ENCODE measurements around the gene CHGA.

CHGA gene

GRCh38 chr14:92959189-92959531 is 36.2 kb downstream of the CHGA start:
- Histone ChIP-seq H3K4me3 (ENCODE audit: low read length) (no peak overlapping the region), H3K4me2 (ENCODE audit: low read length) (no peak overlapping the region), H3K4me1 (ENCODE audit: control insufficient read depth, insufficient read depth, low read length) (peaks cover 28% of the 10 kb centered on the region), H3K27me3 (ENCODE audit: control insufficient read depth, insufficient read depth, low read length) (no peaks in the 10 kb centered on the region), H3K36me3 (ENCODE audit: insufficient read depth, low read length) (peaks cover 11% of the 10 kb centered on the region), H3K9ac (ENCODE audit: low read depth, low read length) (no peak overlapping the region), H3K9me3 (replicated peaks; ENCODE audit: low read length) (no peaks in the 10 kb centered on the region)

GRCh38 chr14:92959761-92960680 is 37.1 kb downstream of the CHGA start:
- Histone ChIP-seq H3K9ac (ENCODE audit: low read depth, low read length) (no peak overlapping the region), H3K9me3 (replicated peaks; ENCODE audit: low read length) (no peaks in the 10 kb centered on the region), H3K4me3 (ENCODE audit: low read length) (no peak overlapping the region), H3K4me2 (ENCODE audit: low read length) (no peak overlapping the region), H3K36me3 (ENCODE audit: insufficient read depth, low read length) (peaks cover 11% of the 10 kb centered on the region), H3K27me3 (ENCODE audit: control insufficient read depth, insufficient read depth, low read length) (no peaks in the 10 kb centered on the region), H3K4me1 (ENCODE audit: control insufficient read depth, insufficient read depth, low read length) (peaks cover 29% of the 10 kb centered on the region)

GRCh38 chr14:92960706-92961566 is 38.0 kb downstream of the CHGA start:
- Histone ChIP-seq H3K36me3 (ENCODE audit: insufficient read depth, low read length) (peaks cover 11% of the 10 kb centered on the region), H3K4me2 (ENCODE audit: low read length) (no peak overlapping the region), H3K9me3 (replicated peaks; ENCODE audit: low read length) (no peaks in the 10 kb centered on the region), H3K27me3 (ENCODE audit: control insufficient read depth, insufficient read depth, low read length) (no peaks in the 10 kb centered on the region), H3K4me3 (ENCODE audit: low read length) (no peak overlapping the region), H3K9ac (ENCODE audit: low read depth, low read length) (no peak overlapping the region), H3K4me1 (ENCODE audit: control insufficient read depth, insufficient read depth, low read length) (peaks cover 29% of the 10 kb centered on the region)

- peaks cover 11% of the 10 kb centered on the region for H3K36me3 ChIP-seq (ENCODE audit: insufficient read depth, low read length)
- no peaks in the 10 kb centered on the region for H3K27me3 ChIP-seq (ENCODE audit: control insufficient read depth, insufficient read depth, low read length)
- H3K4me2 ChIP-seq (ENCODE audit: low read length): no peak overlapping the region
- no peaks in the 10 kb centered on the region for H3K9me3 ChIP-seq (replicated peaks; ENCODE audit: low read length)
- H3K4me3 ChIP-seq (ENCODE audit: low read length): no peak overlapping the region
- peaks cover 29% of the 10 kb centered on the region for H3K4me1 ChIP-seq (ENCODE audit: control insufficient read depth, insufficient read depth, low read length)
- H3K9ac ChIP-seq (ENCODE audit: low read depth, low read length): no peak overlapping the region
These were observed 38.6 kb downstream of the CHGA start for GRCh38 chr14:92961567-92961855.

- peaks cover 9% of the 10 kb centered on the region for H3K36me3 ChIP-seq (ENCODE audit: insufficient read depth, low read length)
- no peaks in the 10 kb centered on the region for H3K9me3 ChIP-seq (replicated peaks; ENCODE audit: low read length)
- H3K4me3 ChIP-seq (ENCODE audit: low read length): no peak overlapping the region
- H3K4me2 ChIP-seq (ENCODE audit: low read length): no peak overlapping the region
- H3K27me3 ChIP-seq (ENCODE audit: control insufficient read depth, insufficient read depth, low read length): no peaks in the 10 kb centered on the region
- peaks cover 29% of the 10 kb centered on the region for H3K4me1 ChIP-seq (ENCODE audit: control insufficient read depth, insufficient read depth, low read length)
- no peak overlapping the region for H3K9ac ChIP-seq (ENCODE audit: low read depth, low read length)
These were observed 39.3 kb downstream of the CHGA start for GRCh38 chr14:92962031-92962830.

- Histone ChIP-seq H3K4me2 (ENCODE audit: low read length) (no peak overlapping the region), H3K9ac (ENCODE audit: low read depth, low read length) (no peak overlapping the region), H3K4me3 (ENCODE audit: low read length) (no peak overlapping the region), H3K4me1 (ENCODE audit: control insufficient read depth, insufficient read depth, low read length) (peaks cover 29% of the 10 kb centered on the region), H3K36me3 (ENCODE audit: insufficient read depth, low read length) (peaks cover 5% of the 10 kb centered on the region), H3K9me3 (replicated peaks; ENCODE audit: low read length) (no peaks in the 10 kb centered on the region), H3K27me3 (ENCODE audit: control insufficient read depth, insufficient read depth, low read length) (no peaks in the 10 kb centered on the region)
These were observed 39.8 kb downstream of the CHGA start for GRCh38 chr14:92962831-92963095.

- Histone ChIP-seq H3K4me3 (ENCODE audit: low read length) (no peak overlapping the region), H3K9ac (ENCODE audit: low read depth, low read length) (no peak overlapping the region), H3K9me3 (replicated peaks; ENCODE audit: low read length) (no peaks in the 10 kb centered on the region), H3K27me3 (ENCODE audit: control insufficient read depth, insufficient read depth, low read length) (no peaks in the 10 kb centered on the region), H3K36me3 (ENCODE audit: insufficient read depth, low read length) (no peaks in the 10 kb centered on the region), H3K4me2 (ENCODE audit: low read length) (no peak overlapping the region), H3K4me1 (ENCODE audit: control insufficient read depth, insufficient read depth, low read length) (peaks cover 29% of the 10 kb centered on the region)
These were observed 40.6 kb downstream of the CHGA start for GRCh38 chr14:92963301-92964123.

- no peaks in the 10 kb centered on the region for H3K9me3 ChIP-seq (replicated peaks; ENCODE audit: low read length)
- H3K4me1 ChIP-seq (ENCODE audit: control insufficient read depth, insufficient read depth, low read length): peaks cover 24% of the 10 kb centered on the region
- H3K36me3 ChIP-seq (ENCODE audit: insufficient read depth, low read length): no peaks in the 10 kb centered on the region
- H3K4me3 ChIP-seq (ENCODE audit: low read length): no peak overlapping the region
- no peak overlapping the region for H3K4me2 ChIP-seq (ENCODE audit: low read length)
- no peak overlapping the region for H3K9ac ChIP-seq (ENCODE audit: low read depth, low read length)
- no peaks in the 10 kb centered on the region for H3K27me3 ChIP-seq (ENCODE audit: control insufficient read depth, insufficient read depth, low read length)
These were observed 41.5 kb downstream of the CHGA start for GRCh38 chr14:92964124-92965109.

- Histone ChIP-seq H3K9ac (ENCODE audit: low read depth, low read length) (no peak overlapping the region), H3K36me3 (ENCODE audit: insufficient read depth, low read length) (no peaks in the 10 kb centered on the region), H3K4me1 (ENCODE audit: control insufficient read depth, insufficient read depth, low read length) (peaks cover 23% of the 10 kb centered on the region), H3K9me3 (replicated peaks; ENCODE audit: low read length) (no peaks in the 10 kb centered on the region), H3K4me2 (ENCODE audit: low read length) (no peak overlapping the region), H3K4me3 (ENCODE audit: low read length) (no peak overlapping the region), H3K27me3 (ENCODE audit: control insufficient read depth, insufficient read depth, low read length) (no peaks in the 10 kb centered on the region)
These were observed 42.3 kb downstream of the CHGA start for GRCh38 chr14:92965281-92965680.

GRCh38 chr14:92967346-92967926 is 44.5 kb downstream of the CHGA start:
- H3K4me2 ChIP-seq (ENCODE audit: low read length): no peak overlapping the region
- H3K4me1 ChIP-seq (ENCODE audit: control insufficient read depth, insufficient read depth, low read length): peaks cover 10% of the 10 kb centered on the region
- H3K27me3 ChIP-seq (ENCODE audit: control insufficient read depth, insufficient read depth, low read length): no peaks in the 10 kb centered on the region
- no peaks in the 10 kb centered on the region for H3K36me3 ChIP-seq (ENCODE audit: insufficient read depth, low read length)
- H3K4me3 ChIP-seq (ENCODE audit: low read length): no peak overlapping the region
- H3K9me3 ChIP-seq (replicated peaks; ENCODE audit: low read length): no peaks in the 10 kb centered on the region
- H3K9ac ChIP-seq (ENCODE audit: low read depth, low read length): no peak overlapping the region
